Measurements from ENCODE around the gene CLCN2.

CLCN2 gene

GRCh38 chr3:184361532-184361931, at the start of gene CLCN2, which contains the start of gene POLR2H:
Gene CLCN2, minus strand, starts transcription at chr3:184361605. Its CDS starts 126 bp downstream, at chr3:184361479.
Gene POLR2H, plus strand, starts transcription at chr3:184361710. Its CDS starts 1,783 bp downstream, at chr3:184363493.
- peak; percentile 28 for DNase-seq

DNA sequence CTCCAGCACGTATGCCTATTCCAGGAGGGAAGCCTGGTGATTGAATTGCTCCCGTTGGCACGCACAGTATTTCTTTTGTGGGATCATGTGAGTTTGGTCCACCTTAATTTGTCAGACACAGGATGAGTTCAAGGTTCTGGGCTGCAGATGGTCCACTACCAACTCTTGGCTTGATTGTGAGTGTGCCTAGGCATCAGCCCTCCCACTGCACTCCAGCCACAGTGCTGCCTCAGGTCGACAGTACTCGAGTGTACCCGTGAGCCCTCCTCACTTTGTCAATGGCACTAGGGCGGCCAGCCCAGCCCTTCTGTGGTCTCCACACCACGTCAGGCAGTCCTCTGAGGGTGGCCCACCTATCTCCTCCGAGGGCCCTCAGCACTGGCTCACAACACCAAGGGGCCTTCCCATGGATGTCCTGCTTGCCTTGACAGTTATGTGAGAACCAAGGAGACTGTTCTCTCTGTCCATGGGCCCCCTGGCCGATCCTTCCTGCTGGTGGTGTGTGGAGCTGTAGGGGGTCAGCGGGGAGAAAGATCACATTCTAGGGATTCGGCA, 48.6 kb upstream of the CLCN2 start:
- DNase-seq: no peak

DNA sequence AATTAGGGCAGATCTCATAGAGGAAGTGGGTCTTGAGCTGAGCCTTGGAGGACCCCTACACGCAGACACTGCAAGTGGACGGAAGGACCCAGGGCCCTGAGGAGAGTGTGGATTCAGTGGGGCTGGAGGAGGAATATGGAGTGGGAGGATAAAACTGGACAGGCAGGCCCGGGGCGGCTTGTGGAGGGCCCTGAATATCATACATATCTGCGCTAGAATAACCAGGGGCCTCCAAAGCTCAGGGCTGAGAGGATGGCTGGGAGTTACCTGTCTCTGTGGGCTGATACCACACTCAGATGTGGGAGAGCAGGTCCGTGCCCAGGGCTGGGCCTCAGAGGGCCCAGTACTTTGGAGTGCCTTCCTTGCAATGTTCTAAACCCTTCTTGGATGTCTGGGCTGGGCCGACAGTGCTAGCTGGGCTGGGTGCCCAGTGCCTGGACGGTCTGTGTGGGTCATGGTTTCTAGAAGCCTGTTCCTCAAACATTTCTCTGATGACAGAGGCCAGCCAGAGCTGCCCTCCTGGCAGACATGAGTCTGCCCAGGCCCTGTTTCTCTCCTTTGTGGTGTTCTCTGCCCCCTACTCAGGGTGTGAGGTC, 48.0 kb upstream of the CLCN2 start:
- no peak for DNase-seq

DNA sequence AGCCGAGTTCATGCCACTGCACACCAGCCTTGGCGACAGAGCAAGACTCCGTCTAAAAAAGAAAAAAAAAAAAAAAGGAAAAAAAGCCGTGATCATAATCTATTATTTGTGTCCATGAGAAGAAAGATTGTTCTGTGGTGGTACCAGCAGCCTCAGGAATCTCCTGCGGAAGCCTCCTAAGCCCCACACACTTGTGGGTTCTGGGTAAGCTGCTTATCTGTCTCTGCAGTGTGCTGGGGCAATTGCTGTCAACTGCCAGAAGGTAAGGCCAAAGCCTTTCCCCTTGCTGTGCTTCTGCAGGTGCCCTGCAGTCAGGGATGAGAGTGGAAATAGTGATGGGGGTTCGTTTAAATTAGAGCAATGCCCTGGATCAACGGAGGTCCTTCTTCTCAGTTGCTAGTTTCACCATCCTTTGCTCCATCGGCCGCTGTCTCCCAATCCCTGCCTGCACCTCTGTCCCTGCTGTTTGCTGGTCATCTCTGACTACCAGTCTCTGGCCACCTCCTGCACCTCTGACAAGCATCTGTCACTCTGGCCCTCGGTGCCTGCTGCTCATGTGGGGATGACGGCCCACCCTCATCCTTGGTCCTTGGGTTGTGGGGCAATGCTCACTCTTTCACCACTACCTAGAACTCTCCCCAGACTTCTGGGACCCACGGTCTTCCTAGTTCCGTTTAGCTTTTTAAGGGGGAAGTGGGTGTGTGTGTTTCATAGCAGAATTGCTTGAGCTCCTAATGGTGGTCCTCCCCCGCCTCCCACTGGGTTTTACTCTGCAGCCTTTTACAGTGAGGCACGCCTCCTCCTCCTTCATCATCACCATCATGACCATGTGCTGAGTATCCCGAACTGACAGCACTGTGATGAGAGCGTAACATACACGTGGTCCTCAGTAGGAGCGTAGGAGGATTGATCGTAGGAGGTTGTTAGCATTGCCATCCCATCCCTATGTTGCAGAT, 43.9 kb upstream of the CLCN2 start:
- DNase-seq: no peak

DNA sequence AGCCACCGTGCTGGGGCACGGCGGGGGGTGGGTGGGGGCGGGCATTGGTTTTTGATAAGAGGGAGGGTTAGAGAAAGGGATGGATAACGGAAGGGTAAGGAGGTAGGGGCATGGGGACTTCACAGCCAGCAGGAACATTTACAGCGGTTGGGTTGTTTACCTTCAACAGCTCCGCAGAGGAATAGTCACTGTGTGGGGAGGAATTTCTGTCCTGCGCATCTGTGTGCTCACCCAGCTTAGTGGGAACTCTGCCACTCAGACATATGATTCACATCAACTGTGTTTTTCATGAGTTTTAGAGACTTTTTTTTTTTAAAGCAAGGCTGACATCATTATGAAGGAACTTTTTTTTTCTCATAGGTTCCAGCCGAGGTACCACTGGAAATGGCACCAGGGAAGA, 38.0 kb upstream of the CLCN2 start:
- DNase-seq: no peak

DNA sequence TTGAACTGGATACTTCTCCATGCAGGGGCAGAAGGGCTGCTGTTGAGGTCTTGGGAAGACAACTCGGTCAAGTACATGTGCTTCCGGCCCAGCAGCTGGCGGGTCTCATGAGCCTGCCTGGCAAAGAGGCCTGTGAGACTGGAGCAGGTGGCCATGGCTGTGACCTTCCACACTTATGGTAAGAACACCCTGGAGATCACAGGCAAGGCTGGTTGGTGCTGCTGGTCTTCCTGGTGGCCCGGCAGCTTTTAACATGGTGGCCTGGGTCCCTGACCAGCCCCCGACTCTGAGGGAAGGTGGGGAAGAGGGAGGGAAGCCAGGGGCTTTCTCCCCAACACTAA, 33.9 kb upstream of the CLCN2 start:
- DNase-seq: no peak

GRCh38 chr3:184391266-184391665, 29.9 kb upstream of the CLCN2 start:
- DNase-seq: no peak

DNA sequence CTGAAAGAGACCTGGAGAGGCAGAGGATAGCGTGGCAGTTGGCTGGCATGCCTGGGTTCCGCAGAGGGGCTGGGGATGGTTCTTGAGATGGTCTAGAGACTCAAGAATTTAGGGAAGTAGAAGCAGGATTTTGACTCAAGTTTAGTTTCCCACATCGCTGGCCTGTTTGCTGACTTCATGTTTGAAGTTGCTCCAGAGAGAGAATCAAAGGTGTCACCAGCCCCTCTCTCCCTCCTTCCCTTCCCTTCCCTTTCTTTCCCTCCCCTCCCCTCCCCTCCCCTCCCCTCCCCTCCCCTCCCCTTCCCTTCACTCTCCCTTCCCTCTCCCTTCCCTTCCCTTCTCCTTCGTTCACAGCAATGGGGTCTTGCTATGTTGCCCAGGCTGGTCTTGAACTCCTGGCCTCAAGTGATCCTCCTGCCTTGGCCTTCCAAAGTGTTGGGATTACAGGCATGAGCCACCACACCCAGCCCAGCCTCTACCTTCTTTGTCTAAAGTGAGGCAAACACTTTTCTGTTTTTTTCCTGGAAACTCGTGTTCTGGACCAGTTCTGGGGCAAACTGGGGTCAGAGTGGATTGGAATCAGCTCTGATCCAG, 28.6 kb upstream of the CLCN2 start:
- no peak for DNase-seq

DNA sequence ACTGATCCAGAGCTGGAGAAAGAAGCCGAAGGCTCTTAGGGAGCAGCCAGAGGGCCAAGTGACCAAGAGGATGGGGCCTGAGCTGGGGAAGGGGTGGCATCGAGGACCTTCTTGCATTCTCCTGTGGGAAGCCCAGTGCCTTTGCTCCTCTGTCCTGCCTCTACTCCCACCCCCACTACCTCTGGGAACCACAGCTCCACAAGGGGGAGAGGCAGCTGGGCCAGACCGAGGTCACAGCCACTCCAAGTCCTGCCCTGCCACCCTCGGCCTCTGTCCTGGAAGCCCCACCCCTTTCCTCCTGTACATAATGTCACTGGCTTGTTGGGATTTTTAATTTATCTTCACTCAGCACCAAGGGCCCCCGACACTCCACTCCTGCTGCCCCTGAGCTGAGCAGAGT, 28.0 kb upstream of the CLCN2 start:
- no peak for DNase-seq

DNA sequence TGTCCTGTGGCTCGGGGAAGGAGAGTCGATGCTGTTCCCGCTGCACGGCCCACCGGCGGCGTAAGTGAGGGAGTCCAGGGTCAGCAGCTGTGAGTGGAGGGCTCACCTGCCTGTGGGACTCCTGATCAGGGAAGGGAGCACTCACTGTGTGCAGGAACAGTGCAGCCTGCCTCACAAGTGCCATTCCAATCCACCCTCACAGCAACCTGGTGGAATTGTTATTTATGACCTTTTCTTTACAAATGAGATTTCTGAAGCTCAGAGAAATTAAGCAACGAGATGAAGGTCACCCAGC, 27.5 kb upstream of the CLCN2 start:
- DNase-seq: no peak

DNA sequence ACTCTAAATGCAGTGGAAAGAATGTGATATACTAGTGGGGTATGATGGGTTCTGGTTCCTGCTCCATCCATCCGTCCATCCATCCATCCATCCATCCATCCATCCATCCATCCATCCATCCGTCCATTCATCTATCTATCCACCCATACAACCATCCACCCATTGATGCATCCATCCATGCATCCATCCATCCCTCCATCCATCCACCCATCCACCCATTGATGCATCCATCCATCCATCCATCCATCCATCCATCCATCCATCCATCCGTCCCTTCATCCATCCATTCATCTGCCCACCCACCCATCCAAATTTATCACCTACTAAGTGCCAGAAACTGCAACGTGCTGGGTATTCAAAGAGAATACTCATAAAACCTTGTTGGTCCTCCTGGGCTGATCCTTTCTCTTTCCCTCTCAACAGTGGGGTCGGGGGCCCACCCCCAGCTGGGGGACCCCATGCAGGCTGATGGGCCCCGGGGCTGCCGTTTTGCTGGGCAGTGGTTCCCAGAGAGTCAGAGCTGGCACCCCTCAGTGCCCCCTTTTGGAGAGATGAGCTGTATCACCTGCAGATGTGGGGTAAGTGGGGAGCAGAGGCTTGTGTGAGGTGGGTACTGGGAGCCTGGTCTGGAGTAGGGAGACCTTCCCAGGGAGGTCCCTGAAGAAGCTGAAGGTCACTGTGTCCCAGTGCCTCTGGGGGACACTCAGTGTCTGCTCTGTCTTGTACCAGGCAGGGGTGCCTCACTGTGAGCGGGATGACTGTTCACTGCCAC, 26.9 kb upstream of the CLCN2 start:
- DNase-seq: no peak

- no peak for DNase-seq
Observed at GRCh38 chr3:184387174-184387714, 25.8 kb upstream of the CLCN2 start.

DNA sequence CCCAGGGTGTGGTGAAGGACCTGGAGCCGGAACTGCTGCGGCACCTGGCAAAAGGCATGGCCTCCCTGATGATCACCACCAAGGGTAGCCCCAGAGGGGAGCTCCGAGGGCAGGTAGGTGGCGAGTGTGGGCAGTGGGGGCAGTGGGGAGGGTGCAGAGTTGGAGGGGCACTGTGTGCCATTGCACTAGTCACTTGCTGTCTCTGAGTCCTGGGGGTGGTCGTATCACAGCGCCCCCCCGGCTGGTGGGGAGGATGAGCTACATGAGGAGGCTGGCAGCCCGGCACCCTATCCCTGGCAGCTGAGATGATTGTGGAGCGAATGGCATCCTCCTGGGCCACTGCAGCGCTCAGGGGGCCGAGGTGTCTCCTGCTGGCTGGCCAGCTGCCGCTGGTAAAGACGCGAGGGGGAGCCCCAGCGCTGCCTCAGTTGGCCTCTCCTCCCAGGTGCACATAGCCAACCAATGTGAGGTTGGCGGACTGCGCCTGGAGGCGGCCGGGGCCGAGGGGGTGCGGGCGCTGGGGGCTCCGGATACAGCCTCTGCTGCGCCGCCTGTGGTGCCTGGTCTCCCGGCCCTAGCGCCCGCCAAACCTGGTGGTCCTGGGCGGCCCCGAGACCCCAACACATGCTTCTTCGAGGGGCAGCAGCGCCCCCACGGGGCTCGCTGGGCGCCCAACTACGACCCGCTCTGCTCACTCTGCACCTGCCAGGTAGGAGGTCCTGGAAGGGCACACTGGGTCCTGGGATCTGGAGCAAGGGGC, 24.8 kb upstream of the CLCN2 start:
- DNase-seq: no peak

- DNase-seq: no peak
Observed at GRCh38 chr3:184384856-184385422, 23.5 kb upstream of the CLCN2 start.

DNA sequence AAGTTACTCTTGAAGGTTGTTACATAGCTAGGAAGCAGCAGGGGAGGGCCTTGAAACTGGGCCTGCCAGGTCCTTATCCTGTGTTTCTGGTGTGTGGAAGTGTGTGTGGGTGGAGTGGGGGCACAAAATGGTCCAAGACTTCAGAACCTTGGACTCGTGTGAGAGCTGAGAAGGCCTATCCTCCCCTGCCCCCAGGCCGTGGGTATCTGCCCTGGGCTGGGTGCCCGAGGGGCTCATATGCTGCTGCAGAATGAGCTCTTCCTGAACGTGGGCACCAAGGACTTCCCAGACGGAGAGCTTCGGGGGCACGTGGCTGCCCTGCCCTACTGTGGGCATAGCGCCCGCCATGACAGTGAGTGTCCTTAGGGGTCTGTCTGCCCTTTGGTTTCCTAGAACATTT, 22.9 kb upstream of the CLCN2 start:
- DNase-seq: no peak

- no peak for DNase-seq
Observed at GRCh38 chr3:184383033-184383740, 21.8 kb upstream of the CLCN2 start.

GRCh38 chr3:184382326-184383032, 21.1 kb upstream of the CLCN2 start:
- no peak for DNase-seq

GRCh38 chr3:184381261-184382224, 20.1 kb upstream of the CLCN2 start:
- DNase-seq: no peak

GRCh38 chr3:184380627-184381260, 19.3 kb upstream of the CLCN2 start:
- DNase-seq: no peak

Measured in activated CD4-positive, alpha-beta T cell treated with anti-CD3 and anti-CD28 coated beads for 1 hour (primary cell).